ENCODE data around the gene PIGB.
"Not testable (repeated sequence)": the region's sequence is repeated elsewhere in the genome, so short reads cannot be mapped to it uniquely, and the experiment has no call there.

The PIGB gene

GRCh38 chr15:55318588-55319494 is at the start of gene PIGB, which contains the start of gene PIGBOS1:
TSS of gene PIGB (plus strand) at chr15:55319222. CDS start at chr15:55319251, 29 bp downstream.
TSS of gene PIGBOS1 (minus strand) at chr15:55319123. CDS start at chr15:55317792, 1,331 bp downstream.
- DNase-seq: peak; percentile 75

GRCh38 chr15:55270291-55270690 is 48.7 kb upstream of the PIGB start:
- no peak for DNase-seq

GRCh38 chr15:55276324-55276723 is 42.7 kb upstream of the PIGB start:
- DNase-seq: no peak

GRCh38 chr15:55277116-55277564 is 41.9 kb upstream of the PIGB start:
- no peak for DNase-seq

GRCh38 chr15:55277715-55278114 is 41.3 kb upstream of the PIGB start:
- no peak for DNase-seq

- no peak for DNase-seq
These were observed 39.8 kb upstream of the PIGB start for GRCh38 chr15:55279100-55279745.

- DNase-seq: no peak
These were observed 39.2 kb upstream of the PIGB start for GRCh38 chr15:55279746-55280351.

GRCh38 chr15:55280589-55280988 is 38.4 kb upstream of the PIGB start:
- DNase-seq: not testable (repeated sequence)

- DNase-seq: no peak
These were observed 37.3 kb upstream of the PIGB start for GRCh38 chr15:55281517-55282228.

GRCh38 chr15:55282284-55282833 is 36.7 kb upstream of the PIGB start:
- DNase-seq: no peak

- no peak for DNase-seq
These were observed 35.5 kb upstream of the PIGB start for GRCh38 chr15:55283379-55284147.

- DNase-seq: no peak
These were observed 34.6 kb upstream of the PIGB start for GRCh38 chr15:55284426-55284825.

GRCh38 chr15:55286442-55287189 is 32.4 kb upstream of the PIGB start:
- DNase-seq: not testable (repeated sequence)

- no peak for DNase-seq
These were observed 30.9 kb upstream of the PIGB start for GRCh38 chr15:55288006-55288717.

GRCh38 chr15:55289011-55289745 is 29.8 kb upstream of the PIGB start:
- no peak for DNase-seq

GRCh38 chr15:55289746-55290527 is 29.1 kb upstream of the PIGB start, which contains the start of gene RAB27A:
TSS of gene RAB27A (minus strand) at chr15:55289813. CDS start at chr15:55234934, 54,879 bp downstream.
- peak; percentile 1 for DNase-seq

- peak; percentile 62 for DNase-seq
These were observed 28.4 kb upstream of the PIGB start for GRCh38 chr15:55290528-55291057.

GRCh38 chr15:55297315-55297714 is 21.7 kb upstream of the PIGB start:
- DNase-seq: no peak
